ENCODE measurements around the gene C6orf132. TPM values are rescaled to one million over a fixed set of nuclear protein-coding genes. Genes with fewer than 3 reads are reported as not detected.

C6orf132 gene
- total and polyA plus RNA-seq, 2 of the 8 experiments (the other 6 are each of a cell fraction or from before 2014, with no cell fraction given) = 31.5 to 64.0 TPM

- no peak for TF ChIP-seq CHD7 (IDR thresholded peaks at IDR 0.05; ENCODE audit: insufficient replicate concordance, low read length)
- TF ChIP-seq KDM1A (IDR thresholded peaks at IDR 0.05; ENCODE audit: borderline replicate concordance, low read length) = no peak
- TF ChIP-seq, protein P1, sequence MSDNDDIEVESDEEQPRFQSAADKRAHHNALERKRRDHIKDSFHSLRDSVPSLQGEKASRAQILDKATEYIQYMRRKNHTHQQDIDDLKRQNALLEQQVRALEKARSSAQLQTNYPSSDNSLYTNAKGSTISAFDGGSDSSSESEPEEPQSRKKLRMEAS (IDR thresholded peaks at IDR 0.05) = no peak
- TF ChIP-seq CHD1 (IDR thresholded peaks at IDR 0.05; ENCODE audit: low read depth, low read length) = no peak
- TF ChIP-seq TEAD4 (IDR thresholded peaks at IDR 0.05; ENCODE audit: low read depth, low read length) = no peak
- TF ChIP-seq CREB1 (IDR thresholded peaks at IDR 0.05) = no peak
- TF ChIP-seq SIX5 (IDR thresholded peaks at IDR 0.05; ENCODE audit: low read depth, low read length) = no peak
- no peak for TF ChIP-seq CEBPB (IDR thresholded peaks at IDR 0.05; ENCODE audit: low read depth, low read length)
- TF ChIP-seq CHD2 (IDR thresholded peaks at IDR 0.05; ENCODE audit: low read length) = no peak
- no peak for TF ChIP-seq NRF1 (IDR thresholded peaks at IDR 0.05; ENCODE audit: low read depth, low read length)
Observed at GRCh38 chr6:42071881-42072583, 70.4 kb downstream of the C6orf132 start (continued).

Measured in H1 (cell line).